IPS DF 6.9 (cell line): ENCODE results near the gene CACNG8.

Experiments
- DNase-seq: peaks from one replicate; pipeline ENCODE4 v3.0.0-alpha.2; 2013; ENCODE audit warnings: low read depth, low spot score
- H3K27ac ChIP-seq: one replicate; pipeline ENCODE4 v1.5.1; 2013; ENCODE audit warnings: low read length, control low read depth
- H3K27me3 ChIP-seq: 2 replicates; pipeline ENCODE4 v1.6.1; 2013; ENCODE audit warnings: mild to moderate bottlenecking, low read length; ENCODE audit not compliant: control insufficient read depth, insufficient read depth
- H3K36me3 ChIP-seq: 2 replicates; pipeline ENCODE4 v1.6.1; 2013; ENCODE audit warnings: low read length; ENCODE audit not compliant: control insufficient read depth, insufficient read depth
- H3K4me1 ChIP-seq: 2 replicates; pipeline ENCODE4 v1.6.1; 2013; ENCODE audit warnings: low read length; ENCODE audit not compliant: control insufficient read depth, insufficient read depth
- H3K4me3 ChIP-seq: 2 replicates; pipeline ENCODE4 v1.5.1; 2013; ENCODE audit warnings: mild to moderate bottlenecking, low read length
- H3K9me3 ChIP-seq: 2 replicates; pipeline ENCODE4 v1.6.1; 2013; ENCODE audit warnings: low read length, inconsistent platforms; ENCODE audit not compliant: control insufficient read depth, insufficient read depth
- WGBS: extraction: QIAGEN DNeasy Blood & Tissue Kit; methylation state at CpG from one replicate; pipeline ENCODE4 v1.1.7; 2013; ENCODE audit warnings: mixed read lengths, missing lambda C conversion rate; ENCODE audit not compliant: insufficient read length, insufficient coverage; 5-methylcytosine and 5-hydroxymethylcytosine counted together

Gene CACNG8

GRCh38 chr19:54011507-54012211 lies 48.9 kb downstream of the CACNG8 start:
- no peak for DNase-seq
- no peaks in the 10 kb centered on the region for H3K36me3 ChIP-seq
- no peaks in the 10 kb centered on the region for H3K9me3 ChIP-seq
- no CpG with 5 or more reads among the region's 36 CpGs for WGBS
- no peak overlapping the region for H3K4me3 ChIP-seq
- H3K27me3 ChIP-seq: no peaks in the 10 kb centered on the region
- no peaks in the 10 kb centered on the region for H3K4me1 ChIP-seq
- H3K27ac ChIP-seq: no peak overlapping the region

DNA sequence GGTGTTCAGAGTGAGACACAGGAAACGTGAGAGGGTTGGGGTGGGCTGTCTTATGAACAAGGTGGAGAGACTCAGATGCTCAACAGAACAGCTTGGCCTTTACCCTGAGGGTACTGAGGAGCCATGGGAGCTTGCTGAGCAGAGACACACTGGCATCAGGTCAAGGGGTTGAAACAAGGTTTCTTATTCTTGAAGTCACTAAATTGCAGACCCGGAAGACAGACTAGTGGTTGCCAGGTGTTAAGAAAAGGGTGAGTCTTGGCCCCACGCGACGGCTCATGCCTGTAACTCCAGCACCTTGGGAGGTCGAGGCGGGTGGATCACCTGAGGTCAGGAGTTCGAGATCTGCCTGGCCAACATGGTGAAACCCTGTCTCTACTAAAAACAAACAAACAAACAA lies 51.1 kb downstream of the CACNG8 start:
- no CpG with 5 or more reads among the region's 8 CpGs for WGBS
- H3K9me3 ChIP-seq: no peaks in the 10 kb centered on the region
- no peak for DNase-seq
- no peaks in the 10 kb centered on the region for H3K36me3 ChIP-seq
- no peak overlapping the region for H3K27ac ChIP-seq
- H3K4me1 ChIP-seq: no peaks in the 10 kb centered on the region
- H3K27me3 ChIP-seq: no peaks in the 10 kb centered on the region
- H3K4me3 ChIP-seq: no peak overlapping the region

DNA sequence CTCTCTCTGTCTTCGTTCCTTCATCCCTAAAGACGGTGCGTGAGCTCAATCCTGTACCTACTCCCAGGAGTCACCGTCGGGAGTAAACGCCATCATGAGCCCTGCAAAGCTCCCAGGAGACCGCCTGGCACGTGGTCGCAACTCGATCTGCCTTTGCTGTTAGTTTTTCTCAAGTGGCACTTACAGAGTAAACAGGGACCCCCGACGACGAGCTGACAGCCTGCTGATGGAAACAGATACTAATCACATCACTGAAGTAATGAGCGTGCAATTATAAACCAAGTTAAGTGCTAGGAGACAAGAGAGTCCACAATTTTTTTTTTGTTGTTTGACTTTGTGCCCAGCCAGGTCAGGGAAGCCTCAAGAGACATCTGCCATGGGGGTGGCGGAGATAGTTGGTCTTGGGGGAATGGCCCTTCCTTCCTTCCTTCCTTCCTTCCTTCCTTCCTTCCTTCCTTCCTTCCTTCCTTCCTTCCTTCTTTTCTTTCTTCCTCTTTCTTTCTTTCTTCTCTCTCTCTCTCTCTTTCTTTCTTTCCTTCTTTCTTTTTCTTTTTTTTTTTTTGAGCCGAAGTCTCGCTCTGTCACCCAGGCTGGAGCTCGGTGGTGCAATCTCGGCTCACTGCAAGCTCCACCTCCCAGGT lies 52.3 kb downstream of the CACNG8 start:
- no CpG with 5 or more reads among the region's 19 CpGs for WGBS
- no peak for DNase-seq
- no peaks in the 10 kb centered on the region for H3K4me1 ChIP-seq
- no peaks in the 10 kb centered on the region for H3K36me3 ChIP-seq
- no peak overlapping the region for H3K27ac ChIP-seq
- H3K9me3 ChIP-seq: no peaks in the 10 kb centered on the region
- no peaks in the 10 kb centered on the region for H3K27me3 ChIP-seq
- no peak overlapping the region for H3K4me3 ChIP-seq

- DNase-seq: no peak
Measured at GRCh38 chr19:54017261-54017660, 54.5 kb downstream of the CACNG8 start.

DNA sequence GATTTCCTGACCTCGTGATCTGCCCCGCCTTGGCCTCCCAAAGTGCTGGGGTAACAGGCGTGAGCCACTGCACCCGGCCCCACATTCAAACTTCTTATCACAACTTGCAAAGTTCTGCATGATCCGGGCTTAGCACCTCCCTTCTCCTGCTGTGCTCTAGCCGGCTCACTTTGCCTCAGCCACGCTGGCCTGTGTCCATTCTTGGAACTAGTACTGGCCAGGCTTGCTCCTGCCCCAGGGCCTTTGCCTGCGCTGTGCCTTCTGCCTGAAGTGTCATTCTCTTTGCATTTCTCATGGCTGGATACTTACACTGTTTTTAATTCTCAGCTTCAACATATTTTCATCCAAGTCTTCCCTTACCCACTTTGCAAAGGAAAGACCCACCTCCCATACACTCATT lies 58.6 kb downstream of the CACNG8 start:
- no CpG with 5 or more reads among the region's 8 CpGs for WGBS
- no peaks in the 10 kb centered on the region for H3K36me3 ChIP-seq
- H3K27ac ChIP-seq: no peak overlapping the region
- 0 out of 2 replicates have a peak, but pooled peaks cover 1% of the 10 kb centered on the region for H3K4me1 ChIP-seq
- no peak overlapping the region for H3K4me3 ChIP-seq
- no peaks in the 10 kb centered on the region for H3K9me3 ChIP-seq
- no peak for DNase-seq
- H3K27me3 ChIP-seq: no peaks in the 10 kb centered on the region

More at GRCh38 chr19:54017261-54017660, 54.5 kb downstream of the CACNG8 start:
- no peak overlapping the region for H3K27ac ChIP-seq
- H3K9me3 ChIP-seq: no peaks in the 10 kb centered on the region
- H3K36me3 ChIP-seq: no peaks in the 10 kb centered on the region
- no peak overlapping the region for H3K4me3 ChIP-seq
- WGBS: no CpG with 5 or more reads among the region's 4 CpGs
- no peaks in the 10 kb centered on the region for H3K4me1 ChIP-seq
- H3K27me3 ChIP-seq: no peaks in the 10 kb centered on the region

GRCh38 chr19:54021932-54022331 lies 59.2 kb downstream of the CACNG8 start:
- Histone ChIP-seq H3K4me1 (0 out of 2 replicates have a peak, but pooled peaks cover 1% of the 10 kb centered on the region), H3K4me3 (no peak overlapping the region), H3K27me3 (no peaks in the 10 kb centered on the region), H3K9me3 (no peaks in the 10 kb centered on the region), H3K36me3 (no peaks in the 10 kb centered on the region), H3K27ac (no peak overlapping the region)
- no peak for DNase-seq
- WGBS: no CpG with 5 or more reads among the region's 13 CpGs

- no peak for DNase-seq
- WGBS: no CpG with 5 or more reads among the region's 3 CpGs
- Histone ChIP-seq H3K4me1 (0 out of 2 replicates have a peak, but pooled peaks cover 1% of the 10 kb centered on the region), H3K27ac (no peak overlapping the region), H3K9me3 (no peaks in the 10 kb centered on the region), H3K27me3 (no peaks in the 10 kb centered on the region), H3K36me3 (no peaks in the 10 kb centered on the region), H3K4me3 (no peak overlapping the region)
Measured at GRCh38 chr19:54023191-54023590, 60.5 kb downstream of the CACNG8 start.

- no peaks in the 10 kb centered on the region for H3K27me3 ChIP-seq
- H3K4me1 ChIP-seq: 0 out of 2 replicates have a peak, but pooled peaks cover 1% of the 10 kb centered on the region
- WGBS: no CpG with 5 or more reads among the region's 9 CpGs
- H3K36me3 ChIP-seq: no peaks in the 10 kb centered on the region
- no peak for DNase-seq
- no peak overlapping the region for H3K4me3 ChIP-seq
- no peak overlapping the region for H3K27ac ChIP-seq
- no peaks in the 10 kb centered on the region for H3K9me3 ChIP-seq
Measured at GRCh38 chr19:54024660-54025059, 61.9 kb downstream of the CACNG8 start.

DNA sequence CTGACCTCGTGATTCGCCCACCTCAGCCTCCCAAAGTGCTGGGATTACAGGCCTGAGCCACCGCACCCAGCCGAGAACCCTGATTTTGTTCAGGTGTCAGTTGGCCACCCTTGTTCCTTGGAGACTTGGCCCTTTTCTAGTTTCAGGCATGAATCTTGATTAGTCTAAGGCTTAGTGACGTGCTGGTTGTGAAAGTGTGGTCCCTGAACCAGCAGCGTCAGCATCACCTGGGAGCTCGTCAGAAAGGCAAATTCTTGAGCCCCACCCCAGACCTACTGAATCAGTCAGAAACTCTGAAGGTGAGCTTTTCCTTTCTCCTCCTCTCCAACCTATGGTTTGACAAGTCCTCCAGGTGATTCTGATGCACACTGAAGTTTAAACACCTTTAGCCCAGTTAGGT lies 63.9 kb downstream of the CACNG8 start:
- no peaks in the 10 kb centered on the region for H3K36me3 ChIP-seq
- no peak overlapping the region for H3K27ac ChIP-seq
- WGBS: no CpG with 5 or more reads among the region's 7 CpGs
- H3K9me3 ChIP-seq: no peaks in the 10 kb centered on the region
- no peaks in the 10 kb centered on the region for H3K27me3 ChIP-seq
- H3K4me3 ChIP-seq: no peak overlapping the region
- no peak for DNase-seq
- peaks cover 1% of the 10 kb centered on the region; the same call in 1 of the 2 replicates for H3K4me1 ChIP-seq

GRCh38 chr19:54029301-54029700 lies 66.6 kb downstream of the CACNG8 start:
- WGBS: no CpG with 5 or more reads among the region's 3 CpGs
- Histone ChIP-seq H3K27ac (no peak overlapping the region), H3K27me3 (no peaks in the 10 kb centered on the region), H3K4me3 (no peak overlapping the region), H3K4me1 (no peaks in the 10 kb centered on the region; the same call in 1 of the 2 replicates), H3K36me3 (no peaks in the 10 kb centered on the region), H3K9me3 (no peaks in the 10 kb centered on the region)
- no peak for DNase-seq
